K562 (cell line): ENCODE measurements around the gene SYVN1. TPM values are rescaled to one million over a fixed set of nuclear protein-coding genes. Genes with fewer than 3 reads are reported as not detected.

Experiments
- ATAC-seq: fragments of 200-7000 bp; cut with Tn5 transposase; 3 replicates; pipeline ENCODE4 v1.9.1; 2020; ENCODE audit warnings: moderate library complexity
- BruUV-seq: library from RNA; stranded (reverse); fragments of 400-500 nt; replicated peaks from 2 replicates; lab custom pipeline; 2021; lab: Mats Ljungman, UMichigan
- CTCF ChIA-PET: fragments of 300-600 bp; formaldehyde crosslinking; extraction: SDS; loops from one replicate; lab custom pipeline; 2021; ENCODE audit warnings: low intra/inter-chr PET ratio; lab: Yijun Ruan, JAX
- POLR2A ChIA-PET: fragments of 300-600, 350-650 bp; sonication (Branson Sonifier 250); formaldehyde crosslinking; extraction: SDS; loops from one replicate; lab custom pipeline; 2021; ENCODE audit warnings: antibody characterized with exemption, inconsistent platforms; lab: Yijun Ruan, JAX
- DNase-seq, 4 experiments: peaks; one replicate each; pipeline versions ENCODE4 v3.0.0 to v3.0.0-alpha.2; 2011 to 2018; ENCODE audit warnings: low spot score in 3 of 4, mixed read lengths in 3 of 4; ENCODE audit errors: extremely low read depth in 1 of 4
- FAIRE-seq: peaks from 2 replicates; lab custom pipeline; 2011; peaks lifted over from hg19 to GRCh38; lab: Jason Lieb, UNC
- H2AFZ ChIP-seq: 2 replicates; pipeline ENCODE4 v1.6.0; 2011; ENCODE audit warnings: low read depth, low read length, control low read depth, inconsistent platforms
- H3K27ac ChIP-seq: fragments of 200-600 bp; 3 replicates; pipeline ENCODE4 v1.8.0; 2011; ENCODE audit warnings: low read depth, mild to moderate bottlenecking, control low read depth, inconsistent platforms, low read length, moderate library complexity, mixed read lengths; ENCODE audit errors: extremely low read depth
- H3K27me3 ChIP-seq, 2 experiments: fragments of 300-600 bp in 1 of 2; 2 replicates in 1 of 2; 3 replicates in 1 of 2; pipeline versions ENCODE4 v1.6.0 to v1.8.0; 2011; ENCODE audit warnings: inconsistent platforms in 2 of 2, low read length in 2 of 2, mild to moderate bottlenecking in 1 of 2, mixed read lengths in 1 of 2, moderate library complexity in 1 of 2; ENCODE audit not compliant: control insufficient read depth in 2 of 2, insufficient read depth in 2 of 2
- H3K36me3 ChIP-seq: fragments of 300-600 bp; 3 replicates; pipeline ENCODE4 v1.8.0; 2011; ENCODE audit warnings: mild to moderate bottlenecking, low read length, inconsistent platforms; ENCODE audit not compliant: control insufficient read depth, insufficient read depth
- H3K4me1 ChIP-seq, 2 experiments: fragments of 200-600 bp in 1 of 2; replicated peaks in 1 of 2; 2 replicates in 1 of 2; 3 replicates in 1 of 2; pipeline versions ENCODE4 v1.5.1 to v1.8.0; 2011; ENCODE audit warnings: inconsistent platforms in 2 of 2, low read length in 2 of 2, mild to moderate bottlenecking in 1 of 2, mixed read lengths in 1 of 2, moderate library complexity in 1 of 2; ENCODE audit not compliant: control insufficient read depth in 2 of 2, insufficient read depth in 2 of 2
- H3K4me2 ChIP-seq: 2 replicates; pipeline ENCODE4 v1.6.1; 2011; ENCODE audit warnings: low read length, control low read depth, inconsistent platforms, mixed read lengths; ENCODE audit not compliant: insufficient read depth
- H3K4me3 ChIP-seq: fragments of 200-600 bp; sonication (generic), shearing (Covaris generic); 2 replicates; pipeline ENCODE4 v1.5.1; 2016; ENCODE audit warnings: control low read depth, inconsistent platforms
- H3K79me2 ChIP-seq: fragments of 200-600 bp; 3 replicates; pipeline ENCODE4 v1.8.0; 2011; ENCODE audit warnings: low read length, inconsistent platforms; ENCODE audit not compliant: control insufficient read depth, insufficient read depth
- H3K9ac ChIP-seq, 2 experiments: 2 replicates each; pipeline versions ENCODE4 v1.6.0 to v1.6.1; 2011; ENCODE audit warnings: low read depth in 2 of 2, low read length in 2 of 2, control low read depth in 1 of 2, inconsistent platforms in 1 of 2, mild to moderate bottlenecking in 1 of 2, mixed read lengths in 1 of 2; ENCODE audit not compliant: insufficient read depth in 1 of 2
- H3K9me1 ChIP-seq: one replicate; pipeline ENCODE4 v1.6.0; 2011; ENCODE audit warnings: inconsistent platforms, mild to moderate bottlenecking, low read length, moderate library complexity; ENCODE audit not compliant: control insufficient read depth, insufficient read depth
- H3K9me3 ChIP-seq: replicated peaks from 2 replicates; pipeline ENCODE4 v1.5.1; 2011; ENCODE audit warnings: low read depth, low read length, inconsistent platforms; ENCODE audit not compliant: control insufficient read depth, insufficient read depth
- H4K20me1 ChIP-seq: replicated peaks from 2 replicates; pipeline ENCODE4 v1.6.1; 2011; ENCODE audit warnings: low read length, inconsistent platforms, mixed read lengths; ENCODE audit not compliant: control insufficient read depth, insufficient read depth
- GABPB2 ChIP-seq: fragments of 250-450 bp; sonication (Bioruptor Pico); conservative IDR thresholded peaks from 2 replicates; pipeline ENCODE4 v1.5.1; 2021; ENCODE audit warnings: mild to moderate bottlenecking
- GTF3C2 ChIP-seq: IDR thresholded peaks from 3 replicates; pipeline ENCODE4 v1.6.1; 2011; ENCODE audit warnings: borderline replicate concordance, mild to moderate bottlenecking, moderate library complexity; ENCODE audit not compliant: insufficient read length; ENCODE audit errors: extremely low read depth
- HMG20B ChIP-seq: fragments of 250-450 bp; sonication (Bioruptor Pico); IDR thresholded peaks from 2 replicates; pipeline ENCODE4 v1.5.0; 2021; ENCODE audit warnings: mild to moderate bottlenecking
- HNRNPL ChIP-seq: fragments of 200-400 bp; formaldehyde crosslinking; IDR thresholded peaks from 2 replicates; pipeline ENCODE4 v1.6.1; 2017; ENCODE audit warnings: low read depth, mild to moderate bottlenecking, low read length
- MECOM ChIP-seq: fragments of 250-450 bp; sonication (Bioruptor Pico); IDR thresholded peaks from 2 replicates; pipeline ENCODE4 v1.8.0; 2022; ENCODE audit warnings: inconsistent platforms
- ZNF263 ChIP-seq: sonication (generic); formaldehyde crosslinking; IDR thresholded peaks from 2 replicates; pipeline ENCODE4 v1.8.0; 2022; ENCODE audit warnings: mild to moderate bottlenecking, missing genetic modification reagents, borderline replicate concordance
- ZNF3 ChIP-seq: fragments of 250-450 bp; sonication (Bioruptor Pico); IDR thresholded peaks from 2 replicates; pipeline ENCODE4 v1.5.0; 2021; ENCODE audit warnings: mild to moderate bottlenecking, moderate library complexity
- ZNF57 ChIP-seq: fragments of 450-650 bp; formaldehyde crosslinking; IDR thresholded peaks from 2 replicates; pipeline ENCODE4 v1.4.0; 2020; ENCODE audit warnings: mild to moderate bottlenecking, moderate library complexity
- WGBS: fragments of 100-300 bp; shearing (Covaris generic); methylation state at CpG from one replicate; pipeline ENCODE4 v1.1.6; 2016; ENCODE audit warnings: low coverage, mixed read lengths; ENCODE audit not compliant: insufficient coverage; ENCODE audit errors: missing lambda C conversion rate; 5-methylcytosine and 5-hydroxymethylcytosine counted together
- in situ Hi-C: fragments of 300-500 bp; cut with MboI; formaldehyde crosslinking; loops from 4 replicates; pipeline ENCODE4 v1.15.0; 2018; ENCODE audit warnings: inconsistent platforms, mixed read lengths
- intact Hi-C: fragments of 100-400 bp; cut with micrococcal nuclease; formaldehyde crosslinking; loops from 2 replicates; pipeline ENCODE4 v1.14.2; 2022
- polyA plus RNA-seq, 8 experiments: library from polyadenylated mRNA; depleted of rRNA in 4 of 8; stranded (reverse) in 5 of 8; unstranded in 3 of 8; fragments of >200 nt; fragmentation: Nextera tagmentation in 2 of 8; fragmentation: Illumina TruSeq in 1 of 8; extraction: Ambion mirVana in 2 of 8; extraction: Trizol in 1 of 8; gene quantifications; 2 replicates each; pipeline versions ENCODE4 v1.2.1 to v1.2.3, GENCODE V29; 2011 to 2014; ENCODE audit warnings: inconsistent platforms in 1 of 8, missing spikeins in 1 of 8
- total RNA-seq, 7 experiments: library from RNA; depleted of rRNA in 6 of 7; stranded (reverse); fragments of >200 nt in 6 of 7; fragmentation: Illumina TruSeq in 2 of 7; extraction: Trizol in 2 of 7; gene quantifications; 2 replicates each; pipeline versions ENCODE4 v1.2.1 to v1.2.3, GENCODE V29; 2011 to 2021; ENCODE audit warnings: low replicate concordance in 1 of 7

SYVN1 gene
- total and polyA plus RNA-seq, 9 of the 15 experiments (the other 6 are each of a cell fraction or from before 2014, with no cell fraction given): 0.41 to 47.4 (median 9.9) TPM

GRCh38 chr11:65104628-65105027, 29.7 kb downstream of the SYVN1 start:
- ChIA-PET POLR2A (interaction anchor here (1.2 kb wide), 1 partner anchor 8 kb away, joined by 5 read pairs; no protein-coding TSS in a partner anchor), CTCF (no interaction called here)
- H3K9me3 ChIP-seq: no peaks in the 10 kb centered on the region
- 70% methylated on average over 4 of the region's 4 CpGs for WGBS
- no peak overlapping the region for H3K27ac ChIP-seq
- ATAC-seq (no peak), FAIRE-seq (no peak), DNase-seq (no peak)
- no peak overlapping the region for H3K4me3 ChIP-seq
- no TSS peak for BruUV-seq
- H3K9ac ChIP-seq: no peak overlapping the region
- no peak overlapping the region for H3K4me2 ChIP-seq
- H2AFZ ChIP-seq: no peak overlapping the region
- H4K20me1 ChIP-seq: no peaks in the 10 kb centered on the region
- H3K27me3 ChIP-seq: no peaks in the 10 kb centered on the region
- peaks cover 0 to 8% of the 10 kb centered on the region in 2 experiments; a peak in 1 of 5 replicates for H3K4me1 ChIP-seq
- no peak for TF ChIP-seq GABPB2 (CRISPR knock-in tag)
- peaks cover 5% of the 10 kb centered on the region; the same call in 1 of the 3 replicates for H3K79me2 ChIP-seq
- H3K36me3 ChIP-seq: peaks cover 34% of the 10 kb centered on the region; the same call in 2 of the 3 replicates
- in situ Hi-C loops (no loop called here), intact Hi-C loops (no loop called here)
- H3K9me1 ChIP-seq: no peaks in the 10 kb centered on the region

DNA sequence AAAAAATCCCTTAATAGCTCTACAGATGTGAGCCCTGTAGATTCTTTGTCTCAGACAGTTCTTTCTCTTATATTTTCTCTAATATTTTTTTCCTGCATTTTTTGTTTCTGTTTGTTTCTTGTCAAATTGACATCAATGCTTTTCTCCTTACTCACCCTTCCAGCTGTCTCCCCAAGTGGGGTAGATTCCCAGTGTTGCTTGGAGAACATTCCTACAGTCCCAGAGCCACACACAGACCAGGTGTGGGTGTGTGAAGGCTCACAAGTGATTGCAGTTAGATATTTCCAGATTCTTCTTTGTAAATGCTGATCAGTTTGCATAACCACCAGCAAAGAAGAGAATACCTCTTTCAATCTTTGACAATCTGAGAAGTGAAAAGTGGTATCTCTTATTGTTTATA, 30.8 kb downstream of the SYVN1 start:
- FAIRE-seq (no peak), ATAC-seq (no peak), DNase-seq (no peak)
- Histone ChIP-seq H2AFZ (no peak overlapping the region), H3K9me3 (no peaks in the 10 kb centered on the region), H3K27me3 (no peaks in the 10 kb centered on the region), H3K4me3 (no peak overlapping the region), H3K79me2 (peaks cover 7% of the 10 kb centered on the region; the same call in 1 of the 3 replicates), H3K9ac (no peak overlapping the region), H3K4me1 (peaks cover under 1 to 3% of the 10 kb centered on the region in 2 experiments; a peak in 3 of 5 replicates), H3K4me2 (no peak overlapping the region), H3K9me1 (no peaks in the 10 kb centered on the region), H3K27ac (no peak overlapping the region), H4K20me1 (no peaks in the 10 kb centered on the region), H3K36me3 (peaks cover 25% of the 10 kb centered on the region; the same call in 2 of the 3 replicates)
- ChIA-PET POLR2A (interaction anchor here (0.6 to 1.1 kb wide), 4 partner anchors 8 to 122 kb away, joined by 3 read pairs; partner anchors contain the start of gene VPS51), CTCF (no interaction called here)
- no TSS peak for BruUV-seq
- in situ Hi-C loops: no loop called here
- intact Hi-C loops: no loop called here
- TF ChIP-seq GTF3C2 (no peak), MECOM (CRISPR knock-in tag) (no peak), ZNF3 (CRISPR knock-in tag) (no peak), HMG20B (CRISPR knock-in tag) (no peak), HNRNPL (no peak), ZNF57 (CRISPR knock-in tag) (no peak), ZNF263 (CRISPR knock-in tag) (no peak)
